B cell (primary cell): ENCODE data around the gene ATP6V1B1.

ENCODE experiments used
- CTCF ChIP-seq: fragments of 200-600 bp; IDR thresholded peaks from one replicate; pipeline ENCODE4 v1.8.0; 2022; ENCODE audit warnings: antibody characterized with exemption, mild to moderate bottlenecking
- EZH2 ChIP-seq: IDR thresholded peaks from 2 replicates; pipeline ENCODE4 v1.6.1; 2012; ENCODE audit warnings: borderline replicate concordance, low read depth, mild to moderate bottlenecking, moderate library complexity, low read length; ENCODE audit not compliant: insufficient read depth, poor library complexity, severe bottlenecking

DNA sequence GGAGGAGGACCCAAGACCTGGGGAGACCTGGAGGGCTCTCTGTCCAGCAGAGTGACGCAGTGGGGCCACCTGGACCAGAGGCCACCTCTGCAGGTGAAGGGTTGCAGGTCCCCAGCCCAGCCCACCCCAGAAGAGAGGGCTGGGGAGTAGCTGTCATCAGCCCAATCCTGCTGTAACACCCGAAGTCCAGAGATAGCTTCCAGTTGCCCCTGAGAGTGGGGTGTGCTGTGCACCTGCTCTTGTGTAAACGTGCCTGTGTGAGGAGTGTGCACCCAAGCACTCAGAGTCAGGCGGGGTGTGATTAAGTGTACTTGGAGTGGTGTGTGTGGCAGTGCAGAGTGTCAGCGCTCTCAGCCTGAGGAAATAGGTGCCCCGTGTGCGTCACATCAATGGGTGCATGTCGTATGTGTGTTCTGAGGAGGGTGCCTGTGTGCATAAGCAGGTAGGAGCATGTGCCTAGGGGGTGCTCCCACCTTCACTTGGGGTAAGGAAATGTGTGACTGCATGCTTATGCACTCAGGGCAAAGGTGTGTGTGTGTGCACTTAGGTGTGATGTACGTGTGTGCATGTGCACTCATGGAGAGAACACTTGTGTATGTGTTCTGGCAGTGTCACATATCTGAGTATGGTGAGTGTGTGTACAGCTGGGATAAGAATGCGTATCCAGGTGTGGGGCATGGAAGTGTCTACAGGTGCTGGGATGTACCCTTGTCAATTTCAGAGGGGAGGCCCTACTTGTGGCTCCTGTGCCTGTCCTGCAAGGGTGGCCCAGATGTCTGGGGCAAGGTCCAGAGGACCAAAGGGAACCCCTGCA is 672 bp downstream of the ATP6V1B1 start:
- TF ChIP-seq CTCF (no peak), EZH2 (no peak)
